Stimulated activated CD4-positive, alpha-beta T cell treated with anti-CD3 and anti-CD28 coated beads, Interleukin-12 subunit alpha, Interleukin-12 subunit beta, amount 100 ng/mL, for 48 hours (primary cell): Measurements from ENCODE around the gene LETMD1.

Experiments
- DNase-seq, 3 donors: peaks; one replicate each; pipeline ENCODE4 v3.0.0-alpha.2; 2020; ENCODE audit warnings: low read depth in 2 of 3, low spot score in 1 of 3

The LETMD1 gene

DNA sequence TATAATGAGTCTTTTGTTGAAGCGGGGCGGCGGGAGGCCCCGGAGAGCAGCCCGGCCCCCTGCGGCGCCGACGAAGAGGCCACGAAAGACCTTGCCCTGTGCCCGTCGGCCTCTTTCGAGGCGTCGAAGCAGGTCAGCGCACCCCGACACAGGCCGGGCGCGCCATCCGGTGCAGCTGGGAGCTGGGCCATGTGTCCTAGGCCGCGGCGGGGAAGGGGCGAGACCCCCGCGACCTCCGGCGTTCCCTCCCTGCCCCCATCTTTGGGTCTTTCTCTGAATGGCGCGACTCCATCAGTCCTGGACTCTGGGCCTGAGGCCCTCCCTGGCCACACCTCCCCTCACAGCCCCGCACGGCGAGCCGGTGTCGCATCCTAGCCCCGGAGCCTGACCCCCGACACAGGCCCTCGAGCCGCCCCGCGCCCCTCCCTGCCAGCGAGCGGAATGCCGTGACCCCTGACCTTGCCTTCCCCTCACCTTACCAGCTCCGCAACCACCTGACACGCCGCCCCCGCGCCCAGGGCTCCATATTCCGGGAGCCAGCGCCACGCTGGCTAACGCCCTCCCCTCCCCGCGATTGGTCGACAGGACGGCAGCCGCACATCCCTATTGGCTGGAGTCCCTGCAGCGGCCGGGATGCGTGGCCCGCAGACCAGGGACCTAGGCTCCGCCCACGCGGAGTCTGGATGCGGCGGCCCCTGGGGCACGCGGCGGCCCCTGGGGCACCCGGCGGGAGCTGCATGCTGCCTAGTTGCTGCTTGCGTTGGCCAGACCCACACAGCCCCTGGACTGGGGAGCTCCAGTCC is 22.1 kb upstream of the LETMD1 start, which contains the start of gene SLC11A2:
Gene SLC11A2 (minus strand): TSS at position 549 of the 803 bp plus-strand sequence. CDS start 15,656 bp downstream, outside the sequence.
- peak; percentile 89 to 94 (median 93) for DNase-seq

DNA sequence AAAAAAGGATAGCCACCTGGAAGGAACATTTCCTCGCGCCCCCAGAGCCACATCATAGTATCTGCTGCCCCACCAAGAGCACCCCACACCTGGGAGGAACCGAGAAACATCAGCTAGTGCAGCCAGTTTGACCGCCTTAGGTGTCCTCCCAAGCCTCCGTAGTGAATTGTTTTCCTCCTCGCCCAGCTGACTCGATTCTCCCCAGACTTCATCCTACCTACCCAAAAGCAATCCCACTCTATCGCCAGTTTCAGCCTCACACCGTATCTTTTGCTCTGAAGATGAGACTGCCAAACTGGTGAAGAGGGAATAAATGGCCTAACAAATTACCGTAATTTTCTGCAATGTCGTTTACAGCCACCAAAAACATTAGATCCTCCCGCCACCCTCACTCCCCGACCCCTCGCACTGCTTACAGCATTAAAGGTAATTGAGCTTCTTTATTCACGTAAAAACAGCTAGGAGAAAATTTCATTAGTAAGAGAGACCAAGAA is 20.7 kb upstream of the LETMD1 start:
- no peak for DNase-seq

DNA sequence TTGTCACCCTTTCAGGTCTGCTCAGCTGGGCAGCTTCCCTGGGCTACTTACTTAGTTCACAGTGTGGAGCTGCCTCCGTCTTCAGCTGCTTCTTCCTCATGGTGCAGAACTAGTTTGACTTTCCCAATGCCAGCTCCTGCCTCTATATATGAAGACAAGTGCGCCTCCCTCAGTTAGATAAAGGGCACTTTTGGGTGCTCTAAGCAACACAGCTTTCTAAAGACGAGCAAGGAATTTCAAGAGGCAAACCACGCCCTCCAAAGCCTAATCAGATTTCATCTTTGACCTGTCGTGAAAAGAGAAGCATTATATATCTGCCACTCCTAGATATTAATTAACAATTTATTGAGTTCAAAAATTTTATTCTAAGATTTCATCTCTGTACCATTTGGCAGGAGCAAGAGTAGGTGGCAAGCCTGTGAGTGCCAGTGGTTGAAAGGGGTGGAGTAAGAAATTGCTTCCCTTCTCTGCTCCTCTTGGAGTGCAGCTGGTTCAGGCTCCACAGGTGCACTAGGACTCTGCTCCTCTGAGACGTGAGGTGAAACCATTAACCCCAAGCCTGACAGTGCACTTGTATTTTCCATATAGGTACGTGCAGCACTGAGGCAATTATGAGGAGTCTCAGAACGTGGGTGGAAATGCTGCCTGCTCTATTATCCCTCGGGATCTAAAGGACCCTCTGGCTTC is 19.9 kb upstream of the LETMD1 start:
- no peak for DNase-seq

DNA sequence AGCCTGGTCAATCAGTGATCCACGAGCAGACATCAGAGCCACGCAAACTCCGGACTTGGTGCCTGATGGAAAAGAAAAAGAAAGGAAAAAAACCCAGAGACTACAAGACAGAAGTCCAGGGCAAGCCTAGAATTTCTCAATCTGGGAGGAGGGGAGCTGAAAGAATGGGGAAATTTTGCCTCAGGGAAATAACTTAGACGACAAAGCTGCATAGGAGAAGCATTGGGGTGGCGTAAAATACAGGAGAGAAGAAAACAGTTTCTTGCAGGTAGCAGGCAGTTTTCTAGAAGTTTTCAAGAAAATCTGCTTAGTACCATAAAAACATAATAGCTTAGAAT is 19.3 kb upstream of the LETMD1 start:
- no peak for DNase-seq

DNA sequence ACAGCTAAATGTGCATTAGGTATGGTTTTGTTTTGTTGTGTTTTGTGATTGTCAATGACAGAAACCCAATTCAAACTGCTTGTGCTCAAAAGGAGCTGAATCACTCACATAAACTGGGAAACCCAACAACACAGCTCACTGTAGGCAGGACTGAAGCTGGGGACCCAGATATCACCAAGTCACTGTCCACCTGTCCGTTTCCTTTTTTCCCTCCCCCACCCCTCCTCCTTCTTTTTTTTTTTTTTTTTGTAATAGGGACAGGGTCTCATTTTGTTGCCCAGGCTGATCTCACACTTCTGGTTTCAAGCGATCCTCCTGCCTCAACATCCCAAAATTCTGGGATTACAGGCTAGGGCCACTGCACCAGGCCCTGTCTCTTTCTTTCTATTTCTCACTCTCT is 15.1 kb upstream of the LETMD1 start:
- DNase-seq, result no peak

DNA sequence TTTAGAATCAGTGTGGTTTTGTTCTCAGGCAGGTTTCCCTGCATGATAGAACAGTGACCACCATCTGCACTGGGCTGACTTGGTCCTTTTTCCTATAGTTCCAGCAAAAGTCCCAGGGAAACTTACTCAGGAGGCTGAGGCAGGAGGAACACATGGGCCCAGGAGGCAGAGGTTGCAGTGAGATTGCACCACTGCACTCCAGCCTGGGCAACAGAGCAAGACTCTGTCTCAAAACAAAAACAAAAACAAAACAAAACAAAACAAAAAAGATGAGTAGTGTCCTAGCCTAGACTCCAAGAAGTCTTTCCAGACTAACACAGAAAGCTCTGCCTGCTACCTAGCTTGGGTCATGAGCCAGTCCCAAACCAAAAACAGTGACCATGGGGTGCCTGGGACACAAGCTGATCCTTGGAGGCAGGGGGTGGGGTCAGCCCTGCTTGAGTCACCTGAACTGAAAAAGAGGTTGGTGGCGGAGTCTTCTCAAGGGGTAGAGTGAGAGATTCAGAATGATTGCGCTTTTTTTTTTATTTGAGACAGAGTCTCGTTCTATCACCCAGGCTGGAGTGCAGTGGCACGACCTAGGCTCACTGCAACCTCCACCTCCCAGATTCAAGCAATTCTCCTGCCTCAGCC is 14.6 kb upstream of the LETMD1 start:
- no peak for DNase-seq

DNA sequence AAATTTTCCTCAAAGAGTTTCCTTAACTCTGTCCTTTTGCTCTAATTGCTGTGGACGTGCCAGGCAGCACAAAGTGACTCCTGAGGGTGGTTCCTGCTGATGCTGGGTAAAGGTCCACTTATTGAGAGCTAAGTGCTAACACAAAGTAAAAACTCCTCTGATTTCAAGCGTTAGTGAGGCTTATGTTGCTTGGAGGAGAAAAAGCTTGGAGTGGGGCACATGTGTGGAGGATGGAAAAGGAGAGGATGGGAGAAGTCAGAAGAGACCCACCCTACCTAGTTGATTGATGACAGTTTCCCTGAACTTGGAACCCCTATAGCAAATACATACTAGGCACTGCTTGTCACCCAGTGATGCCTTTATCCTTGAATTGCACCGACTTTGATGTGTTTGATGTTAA is 11.8 kb upstream of the LETMD1 start:
- DNase-seq, result no peak

DNA sequence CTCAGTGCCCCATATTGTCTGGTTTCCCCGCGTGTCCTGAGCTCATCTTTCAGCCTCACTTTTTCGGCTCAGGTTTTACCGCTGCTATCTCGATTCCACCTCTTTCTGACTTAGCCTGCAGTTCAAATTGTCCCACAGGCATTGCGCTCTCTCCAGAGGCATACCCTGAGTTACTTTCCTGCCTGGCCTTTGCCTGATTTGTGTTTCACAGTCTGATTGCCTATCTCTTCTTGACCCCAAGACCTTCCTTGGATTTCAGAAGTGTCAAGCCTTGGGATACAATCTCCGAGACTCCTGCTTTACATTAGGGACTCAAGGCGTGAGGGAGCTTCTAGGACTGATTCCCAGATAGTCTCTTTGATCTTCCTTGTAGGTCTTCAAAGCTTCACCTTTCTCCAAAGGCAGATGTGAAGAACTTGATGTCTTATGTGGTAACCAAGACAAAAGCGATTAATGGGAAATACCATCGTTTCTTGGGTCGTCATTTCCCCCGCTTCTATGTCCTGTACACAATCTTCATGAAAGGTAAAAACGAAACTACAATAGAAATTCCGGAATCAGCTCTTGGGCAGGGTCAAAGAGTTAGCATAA is 629 bp downstream of the LETMD1 start:
- no peak for DNase-seq

DNA sequence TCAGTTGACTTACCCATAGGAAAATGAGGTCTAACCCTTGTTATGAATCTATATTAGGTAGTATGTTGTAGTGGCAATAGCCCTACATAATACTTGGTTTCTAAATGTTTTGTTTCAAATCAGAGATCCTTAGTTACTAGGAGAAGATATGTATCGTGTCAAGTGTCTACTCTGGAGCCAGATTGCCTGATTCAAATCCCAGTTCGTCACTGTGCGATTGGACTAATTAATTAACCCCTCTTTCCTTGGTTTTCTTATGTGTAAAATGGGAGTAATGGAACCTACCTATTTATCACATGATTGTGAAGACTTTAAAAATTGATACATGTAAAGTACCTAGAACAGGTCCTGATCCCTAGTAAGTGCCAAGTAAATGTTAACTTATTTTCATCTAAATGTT is 1.4 kb downstream of the LETMD1 start:
- no peak for DNase-seq

DNA sequence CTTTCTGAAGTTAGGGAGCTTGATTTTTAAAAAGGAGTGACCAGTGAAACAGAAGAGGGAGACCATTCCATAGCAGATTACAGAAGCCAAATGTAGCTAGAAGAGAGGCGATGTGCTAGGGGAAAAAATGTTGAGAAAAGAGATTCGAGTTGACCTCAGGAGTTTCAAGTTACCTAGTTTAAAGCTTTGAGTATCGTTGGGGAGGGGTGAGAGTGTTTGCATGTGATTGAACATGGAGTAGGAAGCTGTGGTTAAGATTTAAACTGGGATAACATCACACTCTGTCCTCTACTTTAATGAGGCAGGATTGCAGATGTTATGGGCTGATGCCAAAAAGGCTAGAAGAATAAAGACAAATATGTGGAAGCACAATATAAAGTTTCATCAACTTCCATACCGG is 3.7 kb downstream of the LETMD1 start:
- no peak for DNase-seq

DNA sequence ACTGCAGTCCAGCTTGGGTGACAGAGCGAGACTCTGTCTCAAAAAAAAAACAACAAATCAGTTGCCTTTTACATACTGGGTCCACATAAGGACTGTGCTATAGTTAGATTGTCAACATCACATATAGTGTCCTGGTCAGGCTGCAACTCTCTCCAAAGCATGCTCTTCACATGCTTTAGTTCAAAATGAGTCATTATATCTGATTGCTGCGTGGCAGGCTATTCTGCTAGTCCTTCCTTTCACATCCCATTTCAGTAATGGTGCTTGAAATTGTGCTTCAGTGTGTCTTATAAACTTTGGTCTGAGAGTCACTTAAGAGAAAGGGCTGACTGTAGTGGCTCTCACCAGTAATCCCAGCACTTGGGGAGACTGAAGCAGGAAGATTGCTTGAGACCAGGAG is 6.9 kb downstream of the LETMD1 start:
- no peak for DNase-seq

DNA sequence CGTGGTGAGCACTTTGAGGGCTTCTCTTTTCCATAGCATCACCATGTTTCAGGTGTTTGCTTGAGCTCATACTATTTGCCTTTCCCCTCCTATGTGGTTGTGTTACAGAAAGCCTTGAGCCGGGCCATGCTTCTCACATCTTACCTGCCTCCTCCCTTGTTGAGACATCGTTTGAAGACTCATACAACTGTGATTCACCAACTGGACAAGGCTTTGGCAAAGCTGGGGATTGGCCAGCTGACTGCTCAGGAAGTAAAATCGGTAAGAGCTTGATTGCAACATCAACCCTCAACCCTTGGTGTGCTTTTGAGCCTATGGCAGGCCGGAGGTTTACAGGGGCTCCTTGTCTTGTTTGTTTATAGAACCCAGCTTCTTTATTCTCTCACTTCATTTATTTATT is 8.1 kb downstream of the LETMD1 start:
- DNase-seq, result no peak

DNA sequence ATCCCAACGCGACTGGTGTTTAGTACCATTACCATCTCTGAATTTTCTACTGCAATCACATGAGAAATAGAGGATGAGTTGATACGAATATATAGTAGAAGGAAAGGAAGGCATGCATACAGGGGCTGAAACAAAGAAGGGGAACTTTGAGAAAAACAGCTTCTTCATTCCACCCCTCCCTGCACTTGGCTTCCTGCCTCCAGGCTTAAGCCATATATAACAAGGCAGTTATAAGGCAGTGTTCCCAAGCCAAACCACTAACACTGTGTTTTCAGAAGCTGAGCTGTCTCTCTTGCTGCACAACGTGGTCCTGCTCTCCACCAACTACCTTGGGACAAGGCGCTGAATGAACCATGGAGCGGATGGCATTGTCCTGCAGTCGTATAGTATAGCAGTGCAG is 11.0 kb downstream of the LETMD1 start:
- DNase-seq, result no peak

DNA sequence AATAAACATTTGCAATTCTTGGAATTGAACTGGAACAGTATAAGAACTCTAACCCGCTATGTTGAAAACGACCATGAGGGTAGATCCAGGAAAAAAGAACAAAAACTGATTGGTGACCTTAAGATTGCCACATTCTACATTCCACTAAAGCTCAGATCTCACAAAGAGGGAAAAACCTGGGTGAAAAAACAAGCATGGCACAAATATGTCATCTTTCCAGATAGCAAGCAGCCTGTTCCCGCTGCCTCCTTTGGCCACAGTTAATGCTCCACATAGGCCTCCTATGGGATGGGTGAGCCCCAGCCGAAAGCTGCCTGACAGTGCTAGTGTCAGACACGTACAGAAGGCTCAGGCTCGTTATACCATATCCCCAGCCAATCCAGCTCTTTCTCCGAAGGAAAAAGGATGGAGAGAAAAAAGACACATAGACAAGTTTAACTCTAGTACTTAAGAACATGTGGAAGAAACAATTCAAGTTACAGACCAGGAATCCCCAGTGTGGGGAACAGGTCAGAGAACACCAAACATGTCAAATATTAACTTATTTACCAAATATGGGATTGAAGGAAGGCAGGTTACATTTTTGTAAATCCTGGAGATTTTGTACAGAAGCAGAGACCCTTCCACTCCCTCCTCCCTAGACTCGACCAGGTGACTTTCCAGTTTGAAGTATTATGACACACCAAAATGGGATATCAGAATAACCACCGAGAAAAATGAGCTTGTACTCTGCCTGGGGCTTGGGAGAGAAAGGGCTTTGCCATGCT is 14.7 kb downstream of the LETMD1 start:
- DNase-seq, result no peak

DNA sequence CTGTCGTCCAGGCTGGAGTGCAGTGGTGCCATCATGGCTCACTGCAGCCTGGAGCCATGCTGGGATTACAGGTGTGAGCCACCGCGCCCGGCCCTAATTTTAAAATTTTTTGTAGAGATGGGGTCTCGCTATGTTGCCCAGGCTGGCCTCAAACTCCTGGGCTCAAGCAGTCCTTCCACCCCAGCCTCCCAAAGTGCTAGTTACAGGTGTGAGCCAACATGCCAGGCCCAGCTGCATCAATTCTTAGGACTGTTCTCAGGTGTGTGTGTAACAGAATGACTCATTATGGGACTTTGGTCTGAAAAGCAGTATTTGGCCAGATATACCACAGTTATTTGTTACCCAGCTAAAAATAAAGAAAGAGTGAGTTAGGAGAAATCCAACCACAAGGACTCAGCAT is 17.4 kb downstream of the LETMD1 start:
- no peak for DNase-seq

DNA sequence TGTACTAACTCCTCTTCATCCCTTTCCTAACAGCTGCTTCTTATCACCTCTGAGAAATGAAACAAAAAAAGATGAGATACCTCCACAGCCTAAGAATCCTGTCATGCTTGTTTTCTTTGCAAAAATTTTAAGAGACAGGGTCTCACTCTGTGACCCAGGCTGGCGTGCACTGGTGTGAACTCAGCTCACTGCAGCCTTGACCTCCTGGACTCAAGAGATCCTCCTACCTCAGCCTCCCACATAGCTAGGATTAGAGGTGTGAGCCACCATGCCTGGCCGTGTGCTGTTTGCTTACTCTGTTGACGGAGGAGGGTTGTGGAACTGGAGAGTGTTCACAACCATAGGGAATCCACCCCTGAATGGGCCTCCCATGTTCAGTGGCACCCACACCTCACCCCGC is 19.1 kb downstream of the LETMD1 start:
- no peak for DNase-seq

DNA sequence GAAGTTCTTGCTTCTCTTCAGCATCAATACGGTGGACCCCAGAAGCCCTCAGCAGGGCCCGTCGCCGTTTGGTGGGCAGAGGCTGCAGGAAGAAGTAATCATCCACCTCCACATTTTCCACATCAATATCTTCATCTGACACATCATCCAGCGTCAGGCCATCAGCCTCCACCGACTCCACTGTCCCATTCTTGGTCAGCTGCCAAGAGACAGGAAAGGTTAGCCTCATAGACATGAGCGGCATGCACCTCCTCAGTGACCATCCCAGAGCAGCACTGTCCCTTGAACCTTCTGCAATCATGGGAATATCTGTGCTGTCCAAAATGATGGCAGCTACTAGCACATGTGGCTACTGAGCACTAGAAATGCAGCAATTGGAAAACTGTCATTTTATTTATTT is 19.6 kb downstream of the LETMD1 start:
- DNase-seq, result no peak

DNA sequence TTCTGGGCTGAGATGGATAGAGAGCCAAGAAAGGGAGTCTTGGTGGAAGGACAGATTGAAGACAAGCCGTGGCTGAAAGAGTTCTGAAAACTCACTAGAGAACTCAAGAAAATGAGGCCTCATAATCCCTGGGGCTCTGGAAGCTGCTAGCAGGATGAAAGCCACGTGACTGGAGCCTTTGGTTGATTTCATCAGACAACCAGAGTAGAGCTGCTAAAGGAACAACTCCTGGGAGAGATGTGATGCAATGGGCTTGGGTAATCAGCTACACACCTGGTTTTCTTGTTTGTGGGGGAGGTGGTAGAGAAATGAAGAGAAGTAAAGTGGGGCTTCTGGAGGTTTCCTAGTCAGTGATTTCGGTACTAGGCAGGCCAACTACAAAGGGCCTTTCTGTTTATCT is 21.9 kb downstream of the LETMD1 start:
- DNase-seq, result no peak

DNA sequence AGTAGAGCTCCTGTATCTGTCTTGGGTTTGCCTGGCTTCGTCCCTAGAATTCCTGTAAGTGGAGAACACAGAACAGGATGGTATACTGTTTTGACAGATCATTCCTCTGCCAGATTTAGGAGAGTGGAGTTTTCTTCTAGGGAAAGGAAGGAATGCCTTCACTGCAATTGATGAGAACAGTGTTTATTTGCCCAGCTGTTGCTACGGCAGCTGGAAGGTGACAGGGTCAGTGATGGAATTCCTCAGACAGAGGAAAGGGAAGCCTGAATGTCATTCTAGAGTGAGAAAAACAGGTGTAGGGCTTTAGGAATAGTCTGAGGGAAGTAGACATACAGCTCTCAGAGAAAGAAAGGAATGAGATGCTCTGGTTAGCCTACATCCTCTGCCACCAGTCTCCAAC is 23.5 kb downstream of the LETMD1 start:
- no peak for DNase-seq

DNA sequence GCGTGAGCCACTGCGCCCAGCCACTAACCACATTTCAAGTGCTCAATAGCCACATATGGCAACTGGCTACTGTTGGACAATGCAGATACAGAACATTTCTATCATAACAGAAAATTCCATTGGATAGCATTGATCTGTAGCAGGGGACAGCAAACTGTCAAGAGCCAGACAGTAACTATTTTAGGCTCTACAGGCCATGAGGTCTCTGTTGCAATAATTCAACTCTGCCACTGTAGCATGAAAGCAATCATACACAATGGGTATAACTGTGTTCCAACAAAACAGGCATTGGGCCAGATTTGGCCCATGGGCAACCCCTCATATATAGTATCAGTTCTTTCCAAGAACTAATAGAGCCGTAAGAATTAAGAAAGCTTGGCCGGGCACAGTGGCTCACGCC is 27.3 kb downstream of the LETMD1 start:
- no peak for DNase-seq
